IMR-90 (cell line): Measurements from ENCODE around the gene SPACDR. TPM values are rescaled to one million over a fixed set of nuclear protein-coding genes. Genes with fewer than 3 reads are reported as not detected.

ENCODE experiments used
- ATAC-seq: fragments of 200-7000 bp; cut with Tn5 transposase; 2 replicates; pipeline ENCODE4 v1.9.1; 2020; ENCODE audit warnings: low read depth, mild to moderate bottlenecking, moderate library complexity
- BruUV-seq: library from RNA; stranded (reverse); fragments of 400-500 nt; replicated peaks from 2 replicates; lab custom pipeline; 2021; lab: Mats Ljungman, UMichigan
- CTCF ChIA-PET: fragments of 300-600 bp; formaldehyde crosslinking; extraction: SDS; loops from one replicate; lab custom pipeline; 2021; ENCODE audit warnings: antibody characterized with exemption; lab: Yijun Ruan, JAX
- POLR2A ChIA-PET: fragments of 300-600 bp; sonication (Branson Sonifier 250); formaldehyde crosslinking; loops from one replicate; lab custom pipeline; 2022; ENCODE audit warnings: antibody characterized with exemption; ENCODE audit not compliant: unreplicated experiment; lab: Charles Lee
- DNase-seq: peaks from one replicate; pipeline ENCODE4 v3.0.0; 2013
- H2AFZ ChIP-seq: replicated peaks from 2 replicates; pipeline ENCODE3; 2013; ENCODE audit warnings: low read length, mild to moderate bottlenecking; ENCODE audit not compliant: poor library complexity
- H2AK5ac ChIP-seq: 2 replicates; pipeline ENCODE4 v1.6.1; 2013; ENCODE audit warnings: low read depth, low read length, inconsistent platforms
- H2AK9ac ChIP-seq: replicated peaks from 2 replicates; pipeline ENCODE3; 2013; ENCODE audit warnings: mild to moderate bottlenecking, low read depth, low read length, moderate library complexity; ENCODE audit not compliant: poor library complexity
- H2BK120ac ChIP-seq: 2 replicates; pipeline ENCODE4 v1.6.1; 2013; ENCODE audit warnings: low read depth, low read length, inconsistent platforms
- H2BK15ac ChIP-seq: 3 replicates; pipeline ENCODE4 v1.6.1; 2013; ENCODE audit warnings: low read depth, low read length, inconsistent platforms
- H2BK20ac ChIP-seq: 2 replicates; pipeline ENCODE4 v1.6.1; 2013; ENCODE audit warnings: low read depth, mild to moderate bottlenecking, inconsistent platforms, low read length, moderate library complexity
- H2BK5ac ChIP-seq: 2 replicates; pipeline ENCODE4 v1.6.1; 2013; ENCODE audit warnings: mild to moderate bottlenecking, low read depth, low read length, inconsistent platforms; ENCODE audit not compliant: poor library complexity, severe bottlenecking
- H3K14ac ChIP-seq: replicated peaks from 2 replicates; pipeline ENCODE4 v1.6.1; 2013; ENCODE audit warnings: low read depth, low read length, inconsistent platforms
- H3K18ac ChIP-seq: 2 replicates; pipeline ENCODE4 v1.6.1; 2013; ENCODE audit warnings: low read depth, low read length, control low read depth
- H3K23ac ChIP-seq: 2 replicates; pipeline ENCODE4 v1.6.1; 2013; ENCODE audit warnings: low read depth, low read length, inconsistent platforms
- H3K27ac ChIP-seq: 2 replicates; pipeline ENCODE4 v1.5.1; 2013; ENCODE audit warnings: mild to moderate bottlenecking, control low read depth, low read length; ENCODE audit not compliant: insufficient read depth
- H3K27me3 ChIP-seq: 2 replicates; pipeline ENCODE4 v1.6.1; 2013; ENCODE audit warnings: low read length; ENCODE audit not compliant: control insufficient read depth, insufficient read depth
- H3K36me3 ChIP-seq: 2 replicates; pipeline ENCODE4 v1.6.1; 2013; ENCODE audit warnings: low read length, mixed read lengths; ENCODE audit not compliant: control insufficient read depth, insufficient read depth
- H3K4ac ChIP-seq: 2 replicates; pipeline ENCODE4 v1.6.1; 2013; ENCODE audit warnings: low read depth, low read length, inconsistent platforms
- H3K4me1 ChIP-seq: 2 replicates; pipeline ENCODE4 v1.6.1; 2013; ENCODE audit warnings: low read length, mixed read lengths; ENCODE audit not compliant: control insufficient read depth, insufficient read depth
- H3K4me2 ChIP-seq: 2 replicates; pipeline ENCODE4 v1.6.1; 2013; ENCODE audit warnings: low read depth, mild to moderate bottlenecking, control low read depth, low read length, moderate library complexity
- H3K4me3 ChIP-seq: 2 replicates; pipeline ENCODE4 v1.5.1; 2013; ENCODE audit warnings: low read depth, mild to moderate bottlenecking, control low read depth, low read length, moderate library complexity; ENCODE audit not compliant: insufficient read depth
- H3K56ac ChIP-seq: 2 replicates; pipeline ENCODE4 v1.6.1; 2013; ENCODE audit warnings: low read length, inconsistent platforms; ENCODE audit not compliant: insufficient read depth; ENCODE audit errors: extremely low read depth
- H3K79me1 ChIP-seq, 2 experiments: 2 replicates each; pipeline ENCODE4 v1.6.1; 2013; ENCODE audit warnings: low read length in 2 of 2, inconsistent platforms in 1 of 2, low read depth in 1 of 2
- H3K9ac ChIP-seq: 2 replicates; pipeline ENCODE4 v1.6.1; 2013; ENCODE audit warnings: low read depth, low read length, control low read depth
- H3K9me1 ChIP-seq: 2 replicates; pipeline ENCODE4 v1.6.1; 2013; ENCODE audit warnings: low read length, inconsistent platforms; ENCODE audit not compliant: insufficient read depth
- H3K9me3 ChIP-seq: 2 replicates; pipeline ENCODE4 v1.6.1; 2013; ENCODE audit warnings: low read length; ENCODE audit not compliant: control insufficient read depth, insufficient read depth
- H4K20me1 ChIP-seq: 2 replicates; pipeline ENCODE4 v1.6.1; 2013; ENCODE audit warnings: low read length, inconsistent platforms; ENCODE audit not compliant: insufficient read depth
- H4K5ac ChIP-seq: 2 replicates; pipeline ENCODE4 v1.6.1; 2013; ENCODE audit warnings: mild to moderate bottlenecking, low read depth, low read length, control low read depth
- H4K8ac ChIP-seq, 2 experiments: 2 replicates each; pipeline ENCODE4 v1.6.1; 2013; ENCODE audit warnings: low read depth in 2 of 2, low read length in 2 of 2, control low read depth in 1 of 2, inconsistent platforms in 1 of 2
- H4K91ac ChIP-seq: 2 replicates; pipeline ENCODE4 v1.6.1; 2013; ENCODE audit warnings: low read depth, low read length, inconsistent platforms; ENCODE audit not compliant: insufficient read depth
- CEBPB ChIP-seq: IDR thresholded peaks from 2 replicates; pipeline ENCODE4 v1.6.1; 2012; ENCODE audit warnings: low read depth, low read length, improper control_type of control experiment
- CHD1 ChIP-seq: IDR thresholded peaks from 2 replicates; pipeline ENCODE4 v1.6.1; 2012; ENCODE audit warnings: low read depth, low read length, improper control_type of control experiment
- CTCF ChIP-seq: conservative IDR thresholded peaks from 2 replicates; pipeline ENCODE4 v1.5.1; 2012; ENCODE audit warnings: mild to moderate bottlenecking, low read depth, low read length, improper control_type of control experiment
- ELK1 ChIP-seq: fragments of 150-350 bp; IDR thresholded peaks from 2 replicates; pipeline ENCODE4 v1.6.1; 2016; ENCODE audit warnings: low read depth, mild to moderate bottlenecking, low read length, moderate library complexity, borderline replicate concordance
- FOS ChIP-seq: fragments of 150-350 bp; IDR thresholded peaks from 2 replicates; pipeline ENCODE4 v1.6.1; 2016; ENCODE audit warnings: low read depth, low read length
- MAFK ChIP-seq: IDR thresholded peaks from 2 replicates; pipeline ENCODE4 v1.6.1; 2012; ENCODE audit warnings: low read depth, low read length, improper control_type of control experiment
- MAZ ChIP-seq: IDR thresholded peaks from 2 replicates; pipeline ENCODE4 v1.6.1; 2012; ENCODE audit warnings: low read depth, mild to moderate bottlenecking, low read length, improper control_type of control experiment, moderate library complexity, borderline replicate concordance
- MXI1 ChIP-seq: IDR thresholded peaks from 2 replicates; pipeline ENCODE4 v1.6.1; 2012; ENCODE audit warnings: low read depth, mild to moderate bottlenecking, low read length, moderate library complexity, borderline replicate concordance
- NFE2L2 ChIP-seq: fragments of 150-350 bp; IDR thresholded peaks from 2 replicates; pipeline ENCODE4 v1.6.1; 2016; ENCODE audit warnings: low read depth, mild to moderate bottlenecking, low read length
- POLR2A ChIP-seq: IDR thresholded peaks from 2 replicates; pipeline ENCODE4 v1.6.1; 2012; ENCODE audit warnings: mild to moderate bottlenecking, low read depth, low read length
- RAD21 ChIP-seq: IDR thresholded peaks from 2 replicates; pipeline ENCODE4 v1.6.1; 2012; ENCODE audit warnings: low read length, improper control_type of control experiment
- RCOR1 ChIP-seq: IDR thresholded peaks from 2 replicates; pipeline ENCODE4 v1.6.1; 2012; ENCODE audit warnings: mild to moderate bottlenecking, low read length, improper control_type of control experiment; ENCODE audit not compliant: insufficient replicate concordance
- RFX5 ChIP-seq: IDR thresholded peaks from 2 replicates; pipeline ENCODE4 v1.8.0; 2012; ENCODE audit warnings: low read depth, mild to moderate bottlenecking, low read length, moderate library complexity
- SMC3 ChIP-seq: fragments of 150-350 bp; IDR thresholded peaks from 2 replicates; pipeline ENCODE4 v1.6.1; 2016; ENCODE audit warnings: low read depth, mild to moderate bottlenecking, antibody characterized with exemption, low read length, moderate library complexity
- WGBS, 2 experiments: methylation state at CpG; one replicate each; pipeline versions ENCODE4 v1.1.5 to v1.1.7; 2013; ENCODE audit warnings: missing lambda C conversion rate in 2 of 2; ENCODE audit not compliant: insufficient read length in 1 of 2; ENCODE audit errors: extremely low coverage in 2 of 2; 5-methylcytosine and 5-hydroxymethylcytosine counted together
- dilution Hi-C: fragments of 300-500 bp; cut with HindIII; formaldehyde crosslinking; loops from one replicate; pipeline ENCODE4 v1.14.3; 2018; ENCODE audit warnings: low sequenced_read_pairs; ENCODE audit not compliant: unreplicated experiment
- in situ Hi-C: fragments of 300-500 bp; cut with MboI; formaldehyde crosslinking; loops from 3 replicates; pipeline ENCODE4 v1.14.3; 2019; ENCODE audit warnings: low sequenced_read_pairs, inconsistent platforms, mixed read lengths
- intact Hi-C: fragments of 100-400 bp; cut with micrococcal nuclease; formaldehyde crosslinking; loops from 2 replicates; pipeline ENCODE4 v1.10.0; 2022
- polyA plus RNA-seq, 3 experiments: library from polyadenylated mRNA; depleted of rRNA; stranded (reverse); fragments of >200 nt; gene quantifications; 2 replicates each; pipeline ENCODE4 v1.2.3, GENCODE V29; 2012; ENCODE audit warnings: low replicate concordance in 1 of 3
- total RNA-seq: library from RNA; depleted of rRNA; stranded (reverse); fragments of >200 nt; gene quantifications from 2 replicates; pipeline ENCODE4 v1.2.3, GENCODE V29; 2012

The SPACDR gene
- total and polyA plus RNA-seq, 2 of the 4 experiments (the other 2 are of a cell fraction): 0.54 to 2.1 TPM

DNA sequence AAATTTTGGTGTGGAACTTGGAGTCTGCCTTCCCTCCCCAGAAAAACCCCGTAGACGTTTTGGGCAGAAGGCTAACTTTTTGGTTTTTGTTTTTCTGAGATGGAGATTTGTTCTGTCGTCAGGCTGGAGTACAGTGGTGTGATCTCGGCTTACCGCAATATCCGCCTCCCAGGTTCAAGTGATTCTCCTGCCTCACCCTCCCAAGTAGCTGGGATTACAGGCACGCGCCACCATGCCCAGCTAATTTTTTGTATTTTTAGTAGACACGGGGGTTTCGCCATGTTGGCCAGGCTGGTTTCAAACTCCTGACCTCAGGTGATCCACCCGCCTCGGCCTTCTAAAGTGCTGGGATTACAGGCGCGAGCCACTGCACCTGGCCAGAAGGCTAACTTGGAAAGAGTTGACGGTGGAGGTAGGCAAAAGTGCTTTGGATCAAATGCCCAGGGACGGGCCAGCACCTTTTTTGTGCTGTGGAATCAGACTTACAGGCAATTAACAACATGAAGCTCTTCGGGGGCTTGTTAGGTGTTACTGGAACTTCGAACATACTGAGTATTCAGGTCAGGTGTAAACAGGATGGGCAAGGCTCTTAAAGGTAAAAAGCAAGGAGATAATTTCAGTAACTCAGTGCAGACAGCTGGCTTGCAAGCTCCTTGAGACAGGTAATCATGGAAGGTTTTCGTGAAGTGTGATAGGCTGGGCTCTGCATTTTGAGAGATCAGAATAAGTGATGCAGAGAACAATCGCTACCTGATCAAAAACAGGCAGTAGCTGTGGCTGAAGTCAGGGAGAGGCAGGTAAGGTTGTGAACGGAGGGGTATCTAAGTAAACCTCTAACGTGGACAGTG, 29.5 kb downstream of the SPACDR start:
- peak overlapping the region; percentile 99 for H2AK9ac ChIP-seq
- no peaks in the 10 kb centered on the region for H3K27me3 ChIP-seq
- H2BK15ac ChIP-seq: no peak overlapping the region
- ChIA-PET CTCF (no interaction called here), POLR2A (no interaction called here)
- intact Hi-C loops (no loop called here), in situ Hi-C loops (loop anchor here (25.0 kb wide), 1 partner anchor 678 kb away; no protein-coding TSS in a partner anchor), dilution Hi-C loops (no loop called here)
- H4K5ac ChIP-seq: no peak overlapping the region
- peak overlapping the region; percentile 95 for H3K4me2 ChIP-seq
- ATAC-seq (no peak), DNase-seq (no peak)
- peaks cover 28% of the 10 kb centered on the region for H3K36me3 ChIP-seq
- no peak overlapping the region for H3K18ac ChIP-seq
- H3K56ac ChIP-seq: no peak overlapping the region
- peaks cover 13% of the 10 kb centered on the region for H3K9me1 ChIP-seq
- H3K23ac ChIP-seq: peak overlapping the region; percentile 91; the same call in 1 of the 2 replicates
- peak overlapping the region; percentile 64 for H2AK5ac ChIP-seq
- no peak overlapping the region for H2BK120ac ChIP-seq
- no peaks in the 10 kb centered on the region for H3K9me3 ChIP-seq
- H3K4me1 ChIP-seq: peaks cover 11% of the 10 kb centered on the region; the same call in 1 of the 2 replicates
- peaks cover 15 to 56% of the 10 kb centered on the region in 2 experiments for H3K79me1 ChIP-seq
- peak overlapping the region in 1 of 2 experiments; percentile 27; a peak in 1 of 4 replicates for H4K8ac ChIP-seq
- H3K4ac ChIP-seq: no peak overlapping the region
- H3K14ac ChIP-seq: no peak overlapping the region
- 89% methylated on average over 11 of the region's 22 CpGs; no CpG with 5 or more reads in 1 of the 2 experiments for WGBS, 2 experiments
- TSS peak; percentile 57 for BruUV-seq
- H4K91ac ChIP-seq: no peak overlapping the region
- peaks cover 10% of the 10 kb centered on the region for H4K20me1 ChIP-seq
- no peak overlapping the region for H2BK20ac ChIP-seq
- H3K9ac ChIP-seq: peak overlapping the region; percentile 79
- no peak overlapping the region for H3K4me3 ChIP-seq
- no peak overlapping the region for H2AFZ ChIP-seq
- no peak overlapping the region for H2BK5ac ChIP-seq
- H3K27ac ChIP-seq: no peak overlapping the region
- TF ChIP-seq POLR2A (no peak), CEBPB (no peak), MAZ (no peak), SMC3 (no peak), MAFK (no peak), ELK1 (no peak), MXI1 (no peak), CHD1 (no peak), CTCF (no peak), RCOR1 (no peak), NFE2L2 (no peak), RAD21 (no peak), RFX5 (no peak), FOS (no peak)
